ENCODE measurements around the gene PIAS2. TPM values are rescaled to one million over a fixed set of nuclear protein-coding genes. Genes with fewer than 3 reads are reported as not detected.
"Not testable (repeated sequence)": the region's sequence is repeated elsewhere in the genome, so short reads cannot be mapped to it uniquely, and the experiment has no call there.

Gene PIAS2
- polyA plus RNA-seq, 1 experiment: 5.6 TPM

DNA sequence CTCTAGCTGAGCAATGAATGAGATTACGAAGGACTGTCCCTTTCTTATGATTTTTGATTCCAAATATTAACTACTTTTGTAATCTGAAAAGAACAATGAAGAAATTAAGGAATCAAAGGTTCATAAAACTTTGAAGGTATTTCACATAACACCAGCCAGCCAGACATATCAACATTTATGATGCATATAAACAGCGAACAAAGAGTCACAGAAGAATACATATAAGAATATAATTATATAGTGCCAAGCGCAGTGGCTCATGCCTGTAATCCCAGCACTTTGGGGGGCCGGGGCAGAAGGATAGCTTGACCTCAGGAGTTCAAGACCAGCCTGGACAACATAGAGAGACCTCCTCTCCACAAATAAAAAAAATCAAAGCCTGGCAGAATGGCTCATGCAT is 34.1 kb downstream of the PIAS2 start:
- ChIA-PET POLR2A (no interaction called here), CTCF (interaction anchor here (1.2 to 1.3 kb wide), 2 partner anchors 10 to 12 kb away, joined by 3 to 6 read pairs; no protein-coding TSS in a partner anchor)
- Histone ChIP-seq H3K36me3 (ENCODE audit: control insufficient read depth, insufficient read depth, low read length) (no peaks in the 10 kb centered on the region), H3K4me3 (ENCODE audit: low read depth, low read length) (no peak overlapping the region), H3K27me3 (ENCODE audit: control insufficient read depth, insufficient read depth, low read length) (no peaks in the 10 kb centered on the region)
- TF ChIP-seq, protein P1, sequence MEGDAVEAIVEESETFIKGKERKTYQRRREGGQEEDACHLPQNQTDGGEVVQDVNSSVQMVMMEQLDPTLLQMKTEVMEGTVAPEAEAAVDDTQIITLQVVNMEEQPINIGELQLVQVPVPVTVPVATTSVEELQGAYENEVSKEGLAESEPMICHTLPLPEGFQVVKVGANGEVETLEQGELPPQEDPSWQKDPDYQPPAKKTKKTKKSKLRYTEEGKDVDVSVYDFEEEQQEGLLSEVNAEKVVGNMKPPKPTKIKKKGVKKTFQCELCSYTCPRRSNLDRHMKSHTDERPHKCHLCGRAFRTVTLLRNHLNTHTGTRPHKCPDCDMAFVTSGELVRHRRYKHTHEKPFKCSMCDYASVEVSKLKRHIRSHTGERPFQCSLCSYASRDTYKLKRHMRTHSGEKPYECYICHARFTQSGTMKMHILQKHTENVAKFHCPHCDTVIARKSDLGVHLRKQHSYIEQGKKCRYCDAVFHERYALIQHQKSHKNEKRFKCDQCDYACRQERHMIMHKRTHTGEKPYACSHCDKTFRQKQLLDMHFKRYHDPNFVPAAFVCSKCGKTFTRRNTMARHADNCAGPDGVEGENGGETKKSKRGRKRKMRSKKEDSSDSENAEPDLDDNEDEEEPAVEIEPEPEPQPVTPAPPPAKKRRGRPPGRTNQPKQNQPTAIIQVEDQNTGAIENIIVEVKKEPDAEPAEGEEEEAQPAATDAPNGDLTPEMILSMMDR (IDR thresholded peaks at IDR 0.05; ENCODE audit: insufficient read depth, low read depth, low read length): no peak
- DNase-seq (ENCODE audit: low read depth): no peak

DNA sequence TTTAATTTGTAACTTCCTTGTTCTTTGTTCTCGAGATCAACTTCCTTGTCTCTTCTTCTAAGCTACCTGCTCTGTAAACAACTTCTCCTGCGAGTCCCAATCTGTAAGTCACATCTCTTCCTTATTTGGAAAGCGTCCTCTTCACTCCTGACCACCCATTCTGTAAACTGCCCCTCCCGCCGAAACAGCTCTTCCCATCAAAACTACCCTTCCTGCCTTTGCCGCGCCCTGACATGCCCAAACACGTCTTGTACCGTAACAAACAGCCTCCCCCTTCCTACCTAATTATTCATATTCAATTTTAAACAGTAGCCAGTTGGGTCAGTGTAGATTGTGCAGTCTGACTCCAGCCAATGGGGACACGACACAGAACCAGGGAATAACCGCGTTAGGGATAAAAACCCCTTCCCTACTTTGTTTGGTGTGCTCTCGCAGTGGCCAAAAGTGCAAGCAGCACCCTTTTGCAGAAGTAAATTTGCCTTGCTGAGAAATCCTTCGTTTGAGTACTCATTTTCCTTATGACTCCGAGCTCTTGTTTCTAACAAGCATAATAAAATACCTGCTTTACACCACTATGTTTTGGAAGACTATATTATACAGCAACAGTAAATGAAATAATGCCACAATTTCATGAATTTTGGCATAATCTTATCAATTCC is 39.8 kb downstream of the PIAS2 start:
- DNase-seq (ENCODE audit: low read depth): no peak
- no peaks in the 10 kb centered on the region for H3K27me3 ChIP-seq (ENCODE audit: control insufficient read depth, insufficient read depth, low read length)
- H3K36me3 ChIP-seq (ENCODE audit: control insufficient read depth, insufficient read depth, low read length): no peaks in the 10 kb centered on the region
- no peak overlapping the region for H3K4me3 ChIP-seq (ENCODE audit: low read depth, low read length)
- TF ChIP-seq, protein P1 (IDR thresholded peaks at IDR 0.05; ENCODE audit: insufficient read depth, low read depth, low read length): no peak
- ChIA-PET POLR2A (no interaction called here), CTCF (interaction anchor here (0.6 kb wide), 1 partner anchor 367 kb away, joined by 3 read pairs; no protein-coding TSS in a partner anchor)

DNA sequence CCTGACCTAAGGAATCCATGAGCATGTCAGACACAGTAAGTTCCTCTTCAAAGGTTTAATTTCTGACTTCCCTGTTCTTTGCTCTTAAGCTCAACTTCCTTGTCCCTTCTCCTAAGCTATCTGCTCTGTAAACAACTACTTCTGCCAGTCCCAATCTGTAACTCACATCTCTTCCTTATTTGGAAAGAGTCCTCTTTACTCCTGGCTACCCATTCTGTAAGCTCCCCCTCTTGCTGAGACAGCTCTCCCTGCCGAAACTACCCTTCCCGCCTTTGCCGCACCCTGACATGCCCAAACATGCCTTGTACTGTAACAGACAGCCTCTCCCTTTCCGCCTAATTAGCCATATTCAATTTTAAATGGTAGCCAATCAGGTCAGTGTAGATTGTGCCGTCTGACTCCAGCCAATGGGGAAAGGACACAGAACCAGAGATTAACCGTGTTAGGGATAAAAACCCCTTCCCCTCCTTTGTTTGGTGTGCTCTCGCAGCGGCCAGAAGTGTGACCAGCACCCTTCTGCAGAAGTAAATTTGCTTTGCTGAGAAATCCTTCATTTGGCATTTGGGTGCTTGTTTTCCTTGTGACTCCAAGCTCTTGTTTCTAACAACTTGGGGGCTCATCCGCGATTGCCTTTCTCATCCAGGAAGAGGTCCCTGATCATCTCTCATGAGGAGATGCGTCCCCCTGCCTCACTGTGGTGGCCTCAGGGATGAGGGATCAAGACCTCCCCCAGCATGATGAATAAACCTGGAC is 49.0 kb downstream of the PIAS2 start:
- no peaks in the 10 kb centered on the region for H3K36me3 ChIP-seq (ENCODE audit: control insufficient read depth, insufficient read depth, low read length)
- no peaks in the 10 kb centered on the region for H3K27me3 ChIP-seq (ENCODE audit: control insufficient read depth, insufficient read depth, low read length)
- no peak for DNase-seq (ENCODE audit: low read depth)
- TF ChIP-seq, protein P1 (IDR thresholded peaks at IDR 0.05; ENCODE audit: insufficient read depth, low read depth, low read length): no peak
- ChIA-PET POLR2A (interaction anchor here (0.6 kb wide), 1 partner anchor 11 kb away, joined by 4 read pairs; no protein-coding TSS in a partner anchor), CTCF (interaction anchor here (0.6 kb wide), 1 partner anchor 11 kb away, joined by 5 read pairs; no protein-coding TSS in a partner anchor)
- H3K4me3 ChIP-seq (ENCODE audit: low read depth, low read length): no peak overlapping the region

DNA sequence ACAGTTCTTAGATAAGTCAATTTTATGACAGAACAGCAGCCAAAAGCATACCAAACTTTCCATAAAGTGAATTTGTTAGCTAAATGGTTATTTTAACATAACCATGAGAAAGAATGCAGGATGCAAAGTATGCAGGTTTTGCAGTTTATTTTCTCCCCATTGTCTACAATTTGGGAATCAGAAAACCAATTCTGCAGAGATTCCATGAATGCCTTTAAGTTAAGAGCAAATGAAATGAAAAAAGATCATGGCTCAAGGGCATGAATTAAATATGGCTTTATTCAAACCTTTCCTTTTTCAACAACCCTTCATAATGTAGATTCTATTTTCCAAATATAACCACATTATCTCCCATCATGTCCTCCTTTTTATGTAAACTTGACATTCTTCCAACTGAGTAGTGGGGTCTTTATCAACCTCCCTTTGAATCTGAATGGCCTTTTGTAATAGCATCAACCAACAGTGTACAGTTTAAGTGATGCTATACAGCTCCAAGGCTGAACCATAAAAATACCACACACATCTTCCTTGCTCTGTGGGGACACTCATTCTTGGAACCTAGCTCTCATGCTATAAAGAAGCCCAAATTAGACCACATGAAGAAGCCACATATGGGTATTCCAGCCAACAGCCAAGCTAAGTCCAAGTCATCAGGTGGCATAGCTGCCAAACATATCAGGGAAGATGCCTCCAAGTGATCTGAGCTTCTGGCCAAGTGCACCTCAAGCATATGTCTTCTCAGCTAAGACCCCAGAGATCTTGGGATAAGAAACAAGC is 49.8 kb downstream of the PIAS2 start:
- DNase-seq (ENCODE audit: low read depth): no peak
- CTCF ChIA-PET: no interaction called here
- TF ChIP-seq, protein P1 (IDR thresholded peaks at IDR 0.05; ENCODE audit: insufficient read depth, low read depth, low read length): no peak
- POLR2A ChIA-PET: interaction anchor here (0.6 kb wide), 1 partner anchor 12 kb away, joined by 4 read pairs; no protein-coding TSS in a partner anchor
- no peaks in the 10 kb centered on the region for H3K36me3 ChIP-seq (ENCODE audit: control insufficient read depth, insufficient read depth, low read length)
- H3K4me3 ChIP-seq (ENCODE audit: low read depth, low read length): no peak overlapping the region
- H3K27me3 ChIP-seq (ENCODE audit: control insufficient read depth, insufficient read depth, low read length): no peaks in the 10 kb centered on the region

GRCh38 chr18:46866523-46866922 is 50.8 kb downstream of the PIAS2 start:
- H3K27me3 ChIP-seq (ENCODE audit: control insufficient read depth, insufficient read depth, low read length): no peaks in the 10 kb centered on the region
- H3K4me3 ChIP-seq (ENCODE audit: low read depth, low read length): no peak overlapping the region
- ChIA-PET CTCF (no interaction called here), POLR2A (no interaction called here)
- TF ChIP-seq, protein P1 (IDR thresholded peaks at IDR 0.05; ENCODE audit: insufficient read depth, low read depth, low read length): no peak
- no peak for DNase-seq (ENCODE audit: low read depth)
- H3K36me3 ChIP-seq (ENCODE audit: control insufficient read depth, insufficient read depth, low read length): no peaks in the 10 kb centered on the region

- CTCF ChIA-PET: interaction anchor here (0.8 kb wide), 1 partner anchor 16 kb away, joined by 3 read pairs; no protein-coding TSS in a partner anchor
- H3K27me3 ChIP-seq (ENCODE audit: control insufficient read depth, insufficient read depth, low read length); POLR2A ChIA-PET; DNase-seq (ENCODE audit: low read depth); H3K36me3 ChIP-seq (ENCODE audit: control insufficient read depth, insufficient read depth, low read length); H3K4me3 ChIP-seq (ENCODE audit: low read depth, low read length): not testable (repeated sequence)
Observed at GRCh38 chr18:46865245-46865644, 52.1 kb downstream of the PIAS2 start.
